HG03432 (cell line): ENCODE data around the gene GAB4.

Experiments used
- ATAC-seq: cut with Tn5 transposase; IDR thresholded peaks from one replicate; pipeline ENCODE4 v1.9.1; 2021; ENCODE audit warnings: mild to moderate bottlenecking, moderate library complexity; ENCODE audit not compliant: unreplicated experiment

The GAB4 gene

GRCh38 chr22:16989915-16990314 lies 18.1 kb downstream of the GAB4 start:
- ATAC-seq, result no peak

- no peak for ATAC-seq
These were observed 19.8 kb downstream of the GAB4 start for GRCh38 chr22:16988257-16988656.

- no peak for ATAC-seq
These were observed 20.2 kb downstream of the GAB4 start for GRCh38 chr22:16987822-16988221.

GRCh38 chr22:16975155-16975885 lies 32.7 kb downstream of the GAB4 start:
- ATAC-seq, result no peak

- ATAC-seq, result no peak
These were observed 33.5 kb downstream of the GAB4 start for GRCh38 chr22:16974298-16975084.

GRCh38 chr22:16973591-16974297 lies 34.3 kb downstream of the GAB4 start:
- no peak for ATAC-seq

GRCh38 chr22:16972311-16972710 lies 35.7 kb downstream of the GAB4 start:
- ATAC-seq, result no peak

- no peak for ATAC-seq
These were observed 37.6 kb downstream of the GAB4 start for GRCh38 chr22:16970446-16970845.

GRCh38 chr22:16969508-16970327 lies 38.3 kb downstream of the GAB4 start:
- no peak for ATAC-seq

GRCh38 chr22:16968218-16968595 lies 39.8 kb downstream of the GAB4 start:
- no peak for ATAC-seq

- ATAC-seq, result no peak
These were observed 40.4 kb downstream of the GAB4 start for GRCh38 chr22:16967453-16968217.

GRCh38 chr22:16966251-16966650 lies 41.8 kb downstream of the GAB4 start:
- no peak for ATAC-seq

- no peak for ATAC-seq
These were observed 42.5 kb downstream of the GAB4 start for GRCh38 chr22:16965560-16965959.

- ATAC-seq, result no peak
These were observed 42.9 kb downstream of the GAB4 start for GRCh38 chr22:16965083-16965482.

- no peak for ATAC-seq
These were observed 43.7 kb downstream of the GAB4 start for GRCh38 chr22:16964366-16964765.

- ATAC-seq, result no peak
These were observed 44.7 kb downstream of the GAB4 start for GRCh38 chr22:16963189-16963945.

GRCh38 chr22:16962501-16962900 lies 45.5 kb downstream of the GAB4 start:
- ATAC-seq, result no peak

GRCh38 chr22:16961477-16962186 lies 46.4 kb downstream of the GAB4 start:
- ATAC-seq, result no peak

- no peak for ATAC-seq
These were observed 47.2 kb downstream of the GAB4 start for GRCh38 chr22:16960884-16961249.
